GM12891 (cell line): ENCODE data around the gene NKD1.

Source experiments
- POLR2A ChIP-seq: IDR thresholded peaks from 2 replicates; pipeline ENCODE4 v1.6.1; 2011; ENCODE audit warnings: low read depth, low read length, control low read depth
- POLR2AphosphoS5 ChIP-seq: IDR thresholded peaks from 2 replicates; pipeline ENCODE4 v1.6.1; 2011; ENCODE audit warnings: low read depth, low read length, control low read depth
- POU2F2 ChIP-seq: IDR thresholded peaks from 2 replicates; pipeline ENCODE4 v1.6.1; 2011; ENCODE audit warnings: low read depth, mild to moderate bottlenecking, control low read depth, low read length, moderate library complexity
- SPI1 ChIP-seq: IDR thresholded peaks from 2 replicates; pipeline ENCODE4 v1.6.1; 2011; ENCODE audit warnings: low read depth, low read length, control low read depth

GRCh38 chr16:50548125-50548908 is at the start of gene NKD1:
- no peak for TF ChIP-seq POLR2AphosphoS5
- no peak for TF ChIP-seq POLR2A
- no peak for TF ChIP-seq POU2F2
- TF ChIP-seq SPI1 = no peak
